Osteoblast (primary cell): Measurements from ENCODE around the gene SPATA6L. TPM values are rescaled to one million over a fixed set of nuclear protein-coding genes. Genes with fewer than 3 reads are reported as not detected.
"Not testable (repeated sequence)": the region's sequence is repeated elsewhere in the genome, so short reads cannot be mapped to it uniquely, and the experiment has no call there.

Experiments used
- DNase-seq: peaks from one replicate; pipeline ENCODE4 v3.0.0; 2011; ENCODE audit warnings: low spot score, mixed read lengths; ENCODE audit not compliant: insufficient read length; ENCODE audit errors: missing footprints
- H2AFZ ChIP-seq: 2 replicates; pipeline ENCODE4 v1.6.0; 2011; ENCODE audit warnings: mild to moderate bottlenecking, low read length
- H3K27ac ChIP-seq: 2 replicates; pipeline ENCODE4 v1.5.1; 2011; ENCODE audit warnings: mild to moderate bottlenecking, low read depth, low read length, moderate library complexity
- H3K27me3 ChIP-seq: 2 replicates; pipeline ENCODE4 v1.6.0; 2012; ENCODE audit warnings: mild to moderate bottlenecking, control low read depth, inconsistent platforms, low read length, moderate library complexity; ENCODE audit not compliant: insufficient read depth
- H3K36me3 ChIP-seq: 2 replicates; pipeline ENCODE4 v1.5.1; 2011; ENCODE audit warnings: mild to moderate bottlenecking, low read length, control low read depth, moderate library complexity; ENCODE audit not compliant: insufficient read depth
- H3K4me1 ChIP-seq: 2 replicates; pipeline ENCODE4 v1.5.1; 2011; ENCODE audit warnings: mild to moderate bottlenecking, low read length, control low read depth, moderate library complexity; ENCODE audit not compliant: insufficient read depth
- H3K4me2 ChIP-seq: 2 replicates; pipeline ENCODE4 v1.6.0; 2011; ENCODE audit warnings: mild to moderate bottlenecking, low read length; ENCODE audit not compliant: insufficient read depth
- H3K4me3 ChIP-seq: fragments of 200-600 bp; sonication (generic); 3 replicates; pipeline ENCODE4 v1.5.1; 2012; ENCODE audit warnings: mild to moderate bottlenecking, low read length, inconsistent platforms; ENCODE audit not compliant: insufficient read depth
- H3K79me2 ChIP-seq: 2 replicates; pipeline ENCODE4 v1.6.0; 2012; ENCODE audit warnings: mild to moderate bottlenecking, low read length, control low read depth, inconsistent platforms; ENCODE audit not compliant: insufficient read depth
- H3K9me3 ChIP-seq: 2 replicates; pipeline ENCODE4 v1.5.1; 2011; ENCODE audit warnings: low read depth, low read length, control low read depth
- H4K20me1 ChIP-seq: 2 replicates; pipeline ENCODE4 v1.6.0; 2012; ENCODE audit warnings: mild to moderate bottlenecking, low read length, control low read depth; ENCODE audit not compliant: insufficient read depth
- total RNA-seq: library from RNA; depleted of rRNA; stranded (reverse); fragments of >200 nt; gene quantifications from 2 replicates; pipeline ENCODE4 v1.2.3, GENCODE V29; 2012
- TF ChIP-seq, protein P1 (sequence below): IDR thresholded peaks from 2 replicates; pipeline ENCODE4 v1.5.1; 2011; ENCODE audit warnings: mild to moderate bottlenecking, low read depth, low read length, moderate library complexity; ENCODE audit errors: extremely low read depth

The SPATA6L gene
- total RNA-seq, 1 donor: 0.72 TPM

DNA sequence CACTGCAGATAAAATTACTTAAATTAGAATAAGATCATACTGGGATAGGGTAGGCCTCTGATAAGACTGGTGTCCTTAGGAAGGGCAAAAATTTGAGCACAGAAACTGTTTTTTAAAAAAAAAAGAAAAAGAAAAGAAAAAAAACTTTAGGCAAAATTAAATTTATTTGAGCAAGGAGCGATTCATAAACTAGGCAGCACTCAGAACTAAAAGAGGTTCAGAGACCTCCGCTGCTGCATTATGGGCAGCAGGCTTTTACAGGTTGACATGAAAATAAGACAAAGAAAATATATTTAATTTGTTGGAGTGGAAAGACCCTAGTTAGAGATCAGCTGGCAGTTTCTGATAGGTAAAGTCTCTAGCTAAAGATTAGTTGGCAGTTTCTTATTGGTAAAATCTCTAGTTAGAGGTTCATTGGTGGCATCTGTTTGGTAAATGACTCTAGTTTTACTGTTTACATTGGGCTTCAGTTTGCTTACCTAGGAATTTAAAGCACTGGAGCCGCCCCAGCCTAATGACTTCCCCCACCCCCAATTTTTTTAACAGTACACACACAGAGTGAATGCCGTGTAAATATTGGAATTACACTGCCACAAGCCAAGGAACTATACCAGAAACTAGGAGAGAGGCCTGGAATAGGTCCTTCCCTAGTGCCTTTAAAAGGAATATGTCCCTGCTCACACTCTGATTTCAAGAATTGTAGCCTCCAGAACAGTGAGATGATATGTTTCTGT lies 8.7 kb downstream of the SPATA6L start:
- peaks cover 2% of the 10 kb centered on the region for H3K79me2 ChIP-seq
- no peak for DNase-seq
- H3K4me2 ChIP-seq: no peak overlapping the region
- no peak overlapping the region for H3K27ac ChIP-seq
- H2AFZ ChIP-seq: no peak overlapping the region
- H3K36me3 ChIP-seq: no peaks in the 10 kb centered on the region
- H3K4me1 ChIP-seq: peaks cover 13% of the 10 kb centered on the region
- no peaks in the 10 kb centered on the region for H3K9me3 ChIP-seq
- no peaks in the 10 kb centered on the region for H4K20me1 ChIP-seq
- no peak overlapping the region for H3K4me3 ChIP-seq
- no peaks in the 10 kb centered on the region for H3K27me3 ChIP-seq
- TF ChIP-seq, protein P1, sequence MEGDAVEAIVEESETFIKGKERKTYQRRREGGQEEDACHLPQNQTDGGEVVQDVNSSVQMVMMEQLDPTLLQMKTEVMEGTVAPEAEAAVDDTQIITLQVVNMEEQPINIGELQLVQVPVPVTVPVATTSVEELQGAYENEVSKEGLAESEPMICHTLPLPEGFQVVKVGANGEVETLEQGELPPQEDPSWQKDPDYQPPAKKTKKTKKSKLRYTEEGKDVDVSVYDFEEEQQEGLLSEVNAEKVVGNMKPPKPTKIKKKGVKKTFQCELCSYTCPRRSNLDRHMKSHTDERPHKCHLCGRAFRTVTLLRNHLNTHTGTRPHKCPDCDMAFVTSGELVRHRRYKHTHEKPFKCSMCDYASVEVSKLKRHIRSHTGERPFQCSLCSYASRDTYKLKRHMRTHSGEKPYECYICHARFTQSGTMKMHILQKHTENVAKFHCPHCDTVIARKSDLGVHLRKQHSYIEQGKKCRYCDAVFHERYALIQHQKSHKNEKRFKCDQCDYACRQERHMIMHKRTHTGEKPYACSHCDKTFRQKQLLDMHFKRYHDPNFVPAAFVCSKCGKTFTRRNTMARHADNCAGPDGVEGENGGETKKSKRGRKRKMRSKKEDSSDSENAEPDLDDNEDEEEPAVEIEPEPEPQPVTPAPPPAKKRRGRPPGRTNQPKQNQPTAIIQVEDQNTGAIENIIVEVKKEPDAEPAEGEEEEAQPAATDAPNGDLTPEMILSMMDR: no peak

DNA sequence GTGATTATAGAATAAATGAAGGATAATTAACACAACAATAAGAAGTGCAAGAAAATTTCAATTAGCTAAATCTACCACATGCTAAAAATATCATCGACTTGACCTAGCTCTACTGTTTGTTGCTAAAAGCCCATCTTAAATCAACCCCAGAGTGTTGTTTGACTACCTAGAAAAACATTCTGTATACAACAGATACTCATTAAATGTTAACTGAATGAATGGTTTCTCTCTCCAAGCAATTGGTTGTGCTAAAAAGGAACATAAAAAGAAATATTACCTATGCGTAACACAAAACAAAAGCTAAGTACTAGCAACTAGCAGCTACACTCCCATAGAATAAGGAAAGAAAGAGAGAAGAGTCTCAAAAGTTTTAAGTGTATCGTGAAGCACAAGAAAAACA lies 9.7 kb downstream of the SPATA6L start:
- Histone ChIP-seq H4K20me1 (no peaks in the 10 kb centered on the region), H3K79me2 (no peaks in the 10 kb centered on the region), H3K4me2 (no peak overlapping the region), H3K4me3 (no peak overlapping the region), H3K27ac (no peak overlapping the region), H2AFZ (no peak overlapping the region), H3K27me3 (no peaks in the 10 kb centered on the region), H3K9me3 (no peaks in the 10 kb centered on the region), H3K4me1 (peaks cover 7% of the 10 kb centered on the region), H3K36me3 (no peaks in the 10 kb centered on the region)
- TF ChIP-seq, protein P1: no peak
- no peak for DNase-seq

DNA sequence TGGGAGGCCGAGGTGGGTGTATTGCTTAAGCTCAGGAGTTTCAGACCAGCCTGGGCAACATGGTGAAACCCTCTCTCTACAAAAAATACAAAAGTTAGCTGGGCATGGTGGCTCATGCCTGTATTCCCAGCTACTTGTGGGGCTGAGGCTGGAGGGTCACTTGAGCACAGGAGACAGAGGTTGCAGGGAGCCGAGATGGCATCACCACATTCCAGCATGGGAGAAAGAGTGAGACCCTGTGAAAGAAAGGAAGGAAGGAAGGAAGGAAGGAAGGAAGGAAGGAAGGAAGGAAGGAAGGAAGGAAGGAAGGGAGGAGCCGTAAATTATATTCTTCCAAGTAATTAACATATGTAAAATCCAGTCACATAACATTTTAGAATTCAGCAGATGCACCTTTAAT lies 10.1 kb downstream of the SPATA6L start:
- not testable (repeated sequence) for H3K4me2 ChIP-seq, H3K9me3 ChIP-seq, H3K79me2 ChIP-seq, H2AFZ ChIP-seq, H3K36me3 ChIP-seq, H3K27ac ChIP-seq, H3K4me3 ChIP-seq, H3K4me1 ChIP-seq, DNase-seq, H3K27me3 ChIP-seq, H4K20me1 ChIP-seq

DNA sequence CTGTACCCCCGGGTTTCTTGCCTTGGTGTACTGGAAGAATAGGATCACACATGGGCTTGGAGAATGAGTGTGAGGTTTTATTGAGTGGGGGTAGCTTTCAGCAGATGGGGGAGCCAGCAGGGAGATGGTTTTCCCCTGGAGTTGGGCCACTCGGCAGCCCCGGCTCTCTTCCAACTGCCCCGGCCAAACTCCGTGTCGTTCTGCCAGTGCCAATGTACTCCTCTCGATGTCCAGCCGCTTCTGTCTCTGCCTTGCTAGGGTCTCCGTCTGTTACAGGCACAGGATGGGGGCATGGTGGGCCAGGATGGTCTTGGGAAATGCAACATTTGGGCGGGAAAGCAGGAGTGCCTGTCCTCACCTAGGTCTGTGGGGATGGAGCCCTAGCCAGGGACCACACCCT lies 11.7 kb downstream of the SPATA6L start:
- no peaks in the 10 kb centered on the region for H3K27me3 ChIP-seq
- no peaks in the 10 kb centered on the region for H3K4me1 ChIP-seq
- H2AFZ ChIP-seq: no peak overlapping the region
- H3K9me3 ChIP-seq: no peaks in the 10 kb centered on the region
- DNase-seq: no peak
- no peaks in the 10 kb centered on the region for H4K20me1 ChIP-seq
- no peaks in the 10 kb centered on the region for H3K79me2 ChIP-seq
- no peak overlapping the region for H3K4me2 ChIP-seq
- H3K4me3 ChIP-seq: no peak overlapping the region
- no peak overlapping the region for H3K27ac ChIP-seq
- TF ChIP-seq, protein P1: no peak
- no peaks in the 10 kb centered on the region for H3K36me3 ChIP-seq
